Skeletal muscle tissue (tissue), 4 donors: Measurements from ENCODE around the gene AUTS2. TPM values are rescaled to one million over a fixed set of nuclear protein-coding genes. Genes with fewer than 3 reads are reported as not detected.

Experiments
- H3K27ac ChIP-seq: one replicate; pipeline ENCODE4 v1.7.0; 2013; ENCODE audit warnings: mild to moderate bottlenecking, low read depth, low read length, inconsistent platforms
- H3K27me3 ChIP-seq, 3 donors: one replicate each; pipeline ENCODE4 v1.7.0; 2013; ENCODE audit warnings: low read length in 3 of 3; ENCODE audit not compliant: control insufficient read depth in 3 of 3, insufficient read depth in 3 of 3
- H3K36me3 ChIP-seq, 3 donors: one replicate each; pipeline ENCODE4 v1.7.0; 2013; ENCODE audit warnings: low read length in 3 of 3; ENCODE audit not compliant: control insufficient read depth in 3 of 3, insufficient read depth in 3 of 3
- H3K4me1 ChIP-seq, 3 donors: one replicate each; pipeline ENCODE4 v1.7.0; 2013; ENCODE audit warnings: low read length in 3 of 3, mild to moderate bottlenecking in 3 of 3; ENCODE audit not compliant: control insufficient read depth in 3 of 3, insufficient read depth in 3 of 3
- H3K4me3 ChIP-seq, 3 donors: one replicate each; pipeline ENCODE4 v1.7.0; 2013; ENCODE audit warnings: low read length in 3 of 3
- H3K9ac ChIP-seq, 3 donors: one replicate each; pipeline ENCODE4 v1.7.0; 2013; ENCODE audit warnings: low read length in 3 of 3, mild to moderate bottlenecking in 3 of 3, moderate library complexity in 2 of 3, low read depth in 1 of 3
- H3K9me3 ChIP-seq, 3 donors: one replicate each; pipeline ENCODE4 v1.7.0; 2013; ENCODE audit warnings: low read length in 3 of 3; ENCODE audit not compliant: control insufficient read depth in 3 of 3
- total RNA-seq: library from RNA; depleted of rRNA; stranded (reverse); fragments of >200 nt; gene quantifications from one replicate; pipeline ENCODE4 v1.2.3, GENCODE V29; 2014
- donor health status: Osteomylitis.

Gene AUTS2
- total RNA-seq, 1 donor from 2014 or later, result 43.3 TPM

DNA sequence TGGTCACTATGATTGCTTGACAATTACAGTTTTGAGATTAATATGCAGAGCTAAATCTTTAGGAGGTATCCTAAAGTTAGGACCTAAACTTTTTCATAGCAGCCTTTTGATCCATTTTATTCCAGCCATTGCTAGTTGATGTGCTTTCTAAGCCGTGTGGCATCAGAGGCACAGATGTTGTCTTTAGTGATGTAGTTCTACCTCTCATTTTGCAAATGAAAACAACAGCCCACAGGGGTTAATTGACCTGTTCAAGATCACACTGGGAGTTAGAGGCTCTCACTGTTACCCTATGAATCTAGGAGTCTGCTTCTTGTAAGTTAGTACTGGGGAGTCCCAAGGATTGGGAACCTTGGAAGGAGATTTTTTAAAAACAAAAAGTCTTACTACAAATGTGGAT lies 10.6 kb downstream of the AUTS2 start:
- Histone ChIP-seq H3K4me3 (no peak overlapping the region), H3K4me1 (peaks cover 0 to 2% (median 0%) of the 10 kb centered on the region in 3 donors), H3K9me3 (no peaks in the 10 kb centered on the region), H3K9ac (no peak overlapping the region), H3K27ac (no peak overlapping the region), H3K36me3 (no peaks in the 10 kb centered on the region), H3K27me3 (no peaks in the 10 kb centered on the region)

DNA sequence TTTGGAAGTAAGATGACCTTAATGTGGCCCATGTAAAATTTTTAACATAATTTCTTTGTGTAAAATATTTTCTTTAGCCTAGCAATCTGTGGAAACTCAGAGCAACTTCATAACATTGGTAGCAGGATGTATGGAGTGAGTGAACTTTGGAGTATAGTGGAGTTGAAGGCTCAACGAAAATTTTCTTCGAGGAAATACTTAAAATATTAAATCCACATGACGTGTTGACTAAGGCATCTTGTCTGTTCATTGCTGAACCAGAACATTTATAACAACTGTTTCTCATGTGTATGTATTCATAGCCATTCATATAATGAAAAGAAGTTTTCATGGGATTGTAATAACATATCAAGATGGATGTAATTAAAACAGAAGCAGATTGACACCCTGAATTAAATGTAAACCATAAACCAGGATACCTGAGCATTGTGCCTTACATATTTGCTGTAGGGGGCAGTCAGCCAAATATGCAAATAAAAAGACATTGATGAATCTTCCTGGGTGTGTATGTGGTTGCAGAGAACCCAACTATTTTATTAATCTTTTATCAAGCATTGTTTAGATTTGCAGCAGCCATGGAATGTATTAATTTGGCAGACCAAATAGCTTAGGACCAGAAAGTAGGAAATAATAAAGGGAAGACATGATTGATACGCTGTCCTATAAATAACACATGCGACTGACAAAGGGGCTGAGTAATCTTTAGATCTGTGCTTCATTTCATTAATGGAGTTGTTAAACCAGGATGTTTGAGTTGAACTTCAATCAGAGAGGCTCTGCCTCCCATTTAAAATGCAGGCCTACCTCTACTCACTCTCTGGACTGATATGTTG lies 11.5 kb downstream of the AUTS2 start:
- Histone ChIP-seq H3K4me3 (no peak overlapping the region), H3K9me3 (no peaks in the 10 kb centered on the region), H3K36me3 (no peaks in the 10 kb centered on the region), H3K4me1 (peaks cover 0 to 2% (median 0%) of the 10 kb centered on the region in 3 donors), H3K9ac (no peak overlapping the region), H3K27ac (no peak overlapping the region), H3K27me3 (no peaks in the 10 kb centered on the region)

DNA sequence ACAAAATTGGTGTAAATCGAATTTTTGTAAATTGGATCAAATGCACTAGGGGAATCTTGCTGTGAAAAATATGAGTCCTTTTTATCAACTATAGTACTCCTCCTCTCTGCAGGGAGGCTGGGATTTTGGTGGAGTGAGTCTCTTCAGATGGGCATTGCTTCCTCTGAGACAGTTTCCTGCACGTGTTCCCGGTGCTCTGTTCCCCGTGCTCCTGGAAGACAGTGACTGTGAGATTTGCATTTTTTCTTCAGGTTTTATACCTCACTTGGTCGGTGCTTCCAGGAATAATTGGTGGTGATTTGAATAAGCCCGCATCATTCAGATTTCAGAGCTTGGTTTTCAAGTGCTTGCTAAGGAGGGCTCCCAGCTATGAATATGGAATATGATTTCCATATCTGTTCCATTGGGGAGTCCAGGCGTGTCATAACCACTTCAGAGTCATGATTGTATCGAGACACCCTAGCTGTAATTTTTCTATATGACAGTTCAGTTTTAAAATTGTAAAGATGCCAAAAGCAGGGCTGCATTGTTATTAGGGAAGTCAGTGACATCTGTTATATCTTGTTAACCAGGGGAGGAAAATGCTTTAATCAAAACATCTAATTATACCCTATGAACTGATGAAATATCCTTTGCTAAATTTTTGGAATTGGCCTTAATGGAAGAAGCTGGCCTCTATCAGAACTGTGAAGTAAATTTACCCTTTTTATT lies 12.3 kb downstream of the AUTS2 start:
- Histone ChIP-seq H3K9me3 (no peaks in the 10 kb centered on the region), H3K9ac (no peak overlapping the region), H3K36me3 (no peaks in the 10 kb centered on the region), H3K4me3 (no peak overlapping the region), H3K27me3 (no peaks in the 10 kb centered on the region), H3K27ac (no peak overlapping the region), H3K4me1 (peaks cover 0 to 2% (median 0%) of the 10 kb centered on the region in 3 donors)

DNA sequence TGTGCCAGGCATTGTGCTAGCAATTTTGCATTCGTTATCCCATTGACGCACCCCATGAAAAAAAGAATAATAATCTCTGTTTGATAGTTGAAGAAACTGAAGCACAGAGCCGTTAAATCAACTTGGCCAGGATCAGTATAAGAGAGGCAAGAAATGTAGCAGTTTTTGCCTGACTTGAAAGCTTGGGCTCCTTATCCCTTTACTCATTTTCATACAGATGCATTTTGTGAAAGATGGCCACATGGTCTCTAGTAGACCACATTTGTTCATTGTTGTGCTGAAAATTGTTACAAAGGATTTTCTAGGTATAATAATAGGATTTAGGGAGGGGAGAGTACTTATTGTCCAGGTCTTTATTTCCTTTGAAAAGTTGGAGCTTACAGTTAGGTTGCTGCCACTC lies 14.7 kb downstream of the AUTS2 start:
- Histone ChIP-seq H3K36me3 (no peaks in the 10 kb centered on the region), H3K27ac (no peak overlapping the region), H3K9me3 (no peaks in the 10 kb centered on the region), H3K9ac (no peak overlapping the region), H3K4me1 (no peaks in the 10 kb centered on the region), H3K4me3 (no peak overlapping the region), H3K27me3 (no peaks in the 10 kb centered on the region)

DNA sequence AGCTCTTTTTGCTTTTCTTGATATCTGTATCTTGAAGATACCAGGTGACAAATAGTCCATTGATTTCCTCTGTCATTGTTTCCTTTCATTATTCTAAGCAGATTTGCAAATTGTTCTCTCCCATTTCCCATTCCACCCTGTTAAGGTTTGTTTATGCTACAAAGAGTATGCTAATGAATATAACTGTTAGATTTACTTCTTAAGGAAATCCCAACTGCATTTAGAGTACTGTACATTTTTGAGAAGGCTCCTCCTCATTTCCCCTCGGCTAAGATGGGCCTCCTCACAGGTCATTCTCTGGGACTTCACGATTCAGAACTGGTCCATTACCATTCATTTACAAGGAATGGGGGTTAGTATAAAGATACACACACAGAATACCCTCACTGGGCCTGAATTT lies 15.6 kb downstream of the AUTS2 start:
- H3K4me3 ChIP-seq, result no peak overlapping the region
- no peak overlapping the region for H3K27ac ChIP-seq
- H3K9me3 ChIP-seq, result no peaks in the 10 kb centered on the region
- no peaks in the 10 kb centered on the region for H3K27me3 ChIP-seq
- H3K9ac ChIP-seq, result no peak overlapping the region
- H3K36me3 ChIP-seq, result no peaks in the 10 kb centered on the region
- H3K4me1 ChIP-seq, result no peaks in the 10 kb centered on the region

DNA sequence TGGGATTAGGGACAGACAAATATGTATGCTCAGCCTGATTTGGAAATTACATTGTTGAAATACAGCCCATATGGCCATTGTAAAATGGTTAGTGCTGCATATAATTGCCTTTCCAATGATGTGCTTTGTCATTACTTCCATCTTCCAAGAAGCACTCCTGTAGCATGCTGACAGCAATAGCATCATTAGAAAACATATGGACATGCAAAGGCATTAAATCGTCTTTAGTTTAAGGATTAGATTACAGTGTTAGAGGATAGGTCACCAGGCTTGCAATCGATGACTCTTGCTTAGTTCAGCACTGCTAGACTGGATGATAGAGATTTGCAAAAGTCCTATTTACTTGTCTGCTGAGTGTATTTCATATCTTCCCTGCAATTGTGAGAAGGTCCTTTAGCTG lies 17.4 kb downstream of the AUTS2 start:
- Histone ChIP-seq H3K27me3 (no peaks in the 10 kb centered on the region), H3K27ac (no peak overlapping the region), H3K4me3 (no peak overlapping the region), H3K9me3 (no peaks in the 10 kb centered on the region), H3K4me1 (no peaks in the 10 kb centered on the region), H3K36me3 (no peaks in the 10 kb centered on the region), H3K9ac (no peak overlapping the region)

- Histone ChIP-seq H3K4me3 (no peak overlapping the region), H3K27me3 (no peaks in the 10 kb centered on the region), H3K4me1 (peaks cover 0 to 2% (median 0%) of the 10 kb centered on the region in 3 donors)
These were observed 19.1 kb downstream of the AUTS2 start for GRCh38 chr7:69617364-69617763.

DNA sequence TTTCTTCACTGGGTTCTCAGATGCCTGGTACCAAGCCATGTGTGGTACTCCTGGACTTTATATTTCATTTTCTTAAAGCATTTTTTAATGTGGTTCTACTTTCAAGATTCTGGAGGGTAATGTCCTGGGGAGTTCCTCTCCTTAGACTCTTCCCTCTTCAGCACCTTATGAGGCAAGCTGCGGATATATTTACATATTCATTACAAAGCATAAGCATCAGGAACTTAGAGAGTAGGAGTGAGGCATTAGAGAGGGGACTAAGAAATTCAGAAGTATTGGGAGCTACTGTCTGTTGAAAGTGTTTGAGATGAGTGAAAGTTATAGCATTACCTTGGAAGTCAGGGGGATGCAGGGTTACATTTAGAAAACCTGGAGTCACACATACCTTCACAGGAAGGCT lies 20.8 kb downstream of the AUTS2 start:
- H3K9ac ChIP-seq, result no peak overlapping the region
- no peaks in the 10 kb centered on the region for H3K27me3 ChIP-seq
- H3K36me3 ChIP-seq, result no peaks in the 10 kb centered on the region
- no peak overlapping the region for H3K4me3 ChIP-seq
- no peaks in the 10 kb centered on the region for H3K9me3 ChIP-seq
- peaks cover 0 to 4% (median 0%) of the 10 kb centered on the region in 3 donors for H3K4me1 ChIP-seq
- no peak overlapping the region for H3K27ac ChIP-seq

More at GRCh38 chr7:69617364-69617763, 19.1 kb downstream of the AUTS2 start:
- Histone ChIP-seq H3K9ac (no peak overlapping the region), H3K9me3 (no peaks in the 10 kb centered on the region), H3K27ac (no peak overlapping the region), H3K36me3 (no peaks in the 10 kb centered on the region)

DNA sequence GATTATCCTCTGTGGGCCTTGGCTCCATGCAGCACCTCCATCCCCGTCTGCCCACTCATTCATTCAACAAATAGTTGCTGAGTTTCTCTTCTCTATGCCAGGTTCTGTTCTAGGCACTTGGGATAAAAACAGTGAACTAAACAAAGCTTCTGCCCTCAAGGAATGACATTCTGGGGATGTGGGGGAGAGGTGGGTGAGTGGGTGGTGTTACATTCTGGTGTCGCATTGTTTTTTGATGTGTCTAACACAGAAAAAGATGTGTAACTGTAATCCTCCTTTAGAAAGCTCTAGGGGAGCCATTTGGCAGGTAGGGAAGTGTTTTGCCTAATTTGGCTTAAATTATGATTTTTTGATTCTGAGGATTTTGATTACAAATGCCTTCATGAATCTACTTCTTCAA lies 21.4 kb downstream of the AUTS2 start:
- peaks cover 0 to 4% (median 0%) of the 10 kb centered on the region in 3 donors for H3K4me1 ChIP-seq
- H3K36me3 ChIP-seq, result no peaks in the 10 kb centered on the region

DNA sequence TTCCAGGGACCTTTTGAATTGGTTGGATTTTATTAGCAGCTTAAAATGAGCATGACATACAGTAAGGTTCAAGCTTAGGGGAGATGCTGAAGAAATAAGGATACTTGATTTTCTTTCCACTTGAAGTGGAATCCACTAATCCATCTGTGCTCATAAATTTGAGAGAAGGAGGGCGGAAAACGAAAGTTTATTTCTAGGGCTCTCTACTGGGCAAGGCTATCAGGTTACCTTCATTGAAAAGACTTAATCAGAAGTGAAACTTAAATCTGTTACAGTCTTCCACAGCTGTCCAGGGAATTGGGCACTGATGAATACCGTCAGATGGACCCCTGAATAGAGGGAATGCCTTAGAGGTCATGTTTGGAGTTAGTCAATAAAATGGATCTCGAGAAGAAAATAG lies 21.8 kb downstream of the AUTS2 start:
- H3K9ac ChIP-seq, result no peak overlapping the region
- H3K27ac ChIP-seq, result no peak overlapping the region
- no peaks in the 10 kb centered on the region for H3K36me3 ChIP-seq
- no peaks in the 10 kb centered on the region for H3K27me3 ChIP-seq
- peaks cover 0 to 4% (median 0%) of the 10 kb centered on the region in 3 donors for H3K4me1 ChIP-seq
- H3K9me3 ChIP-seq, result no peaks in the 10 kb centered on the region
- no peak overlapping the region for H3K4me3 ChIP-seq

More for the DNA sequence above, 21.4 kb downstream of the AUTS2 start:
- no peaks in the 10 kb centered on the region for H3K9me3 ChIP-seq
- H3K27ac ChIP-seq, result no peak overlapping the region
- H3K9ac ChIP-seq, result no peak overlapping the region
- no peaks in the 10 kb centered on the region for H3K27me3 ChIP-seq
- no peak overlapping the region for H3K4me3 ChIP-seq
